Measurements from ENCODE around the gene TRRAP.
A peak's percentile ranks its signal among the peaks of the same experiment; 100 is the strongest.

Gene TRRAP

GRCh38 chr7:98908585-98908984, 30.3 kb downstream of the TRRAP start:
- no peak for TF ChIP-seq CTCF (IDR thresholded peaks at IDR 0.05; ENCODE audit: low read depth, low read length, missing control alignments)
- DNase-seq (ENCODE audit: low read depth), result no peak
- H3K4me3 ChIP-seq (ENCODE audit: low read depth, low read length), result no peak overlapping the region
- in situ Hi-C loops (cut with HindIII; ENCODE audit: low sequenced_read_pairs), result no loop called here

GRCh38 chr7:98909487-98909886, 31.2 kb downstream of the TRRAP start:
- TF ChIP-seq CTCF (IDR thresholded peaks at IDR 0.05; ENCODE audit: low read depth, low read length, missing control alignments), result no peak
- no peak overlapping the region for H3K4me3 ChIP-seq (ENCODE audit: low read depth, low read length)
- in situ Hi-C loops (cut with HindIII; ENCODE audit: low sequenced_read_pairs), result no loop called here
- DNase-seq (ENCODE audit: low read depth), result no peak

- no peak for DNase-seq (ENCODE audit: low read depth)
- in situ Hi-C loops (cut with HindIII; ENCODE audit: low sequenced_read_pairs), result no loop called here
- no peak for TF ChIP-seq CTCF (IDR thresholded peaks at IDR 0.05; ENCODE audit: low read depth, low read length, missing control alignments)
- no peak overlapping the region for H3K4me3 ChIP-seq (ENCODE audit: low read depth, low read length)
Observed at GRCh38 chr7:98910427-98910826, 32.1 kb downstream of the TRRAP start.

GRCh38 chr7:98911916-98912315, 33.6 kb downstream of the TRRAP start:
- no peak overlapping the region for H3K4me3 ChIP-seq (ENCODE audit: low read depth, low read length)
- in situ Hi-C loops (cut with HindIII; ENCODE audit: low sequenced_read_pairs), result no loop called here
- TF ChIP-seq CTCF (IDR thresholded peaks at IDR 0.05; ENCODE audit: low read depth, low read length, missing control alignments), result no peak
- no peak for DNase-seq (ENCODE audit: low read depth)

GRCh38 chr7:98913026-98913425, 34.7 kb downstream of the TRRAP start:
- no peak overlapping the region for H3K4me3 ChIP-seq (ENCODE audit: low read depth, low read length)
- in situ Hi-C loops (cut with HindIII; ENCODE audit: low sequenced_read_pairs), result no loop called here
- no peak for DNase-seq (ENCODE audit: low read depth)
- TF ChIP-seq CTCF (IDR thresholded peaks at IDR 0.05; ENCODE audit: low read depth, low read length, missing control alignments), result no peak

- H3K4me3 ChIP-seq (ENCODE audit: low read depth, low read length), result no peak overlapping the region
- peak; percentile 3 for DNase-seq (ENCODE audit: low read depth)
- TF ChIP-seq CTCF (IDR thresholded peaks at IDR 0.05; ENCODE audit: low read depth, low read length, missing control alignments), result no peak
- in situ Hi-C loops (cut with HindIII; ENCODE audit: low sequenced_read_pairs), result no loop called here
Observed at GRCh38 chr7:98913612-98914011, 35.3 kb downstream of the TRRAP start.

GRCh38 chr7:98917331-98917730, 39.0 kb downstream of the TRRAP start:
- TF ChIP-seq CTCF (IDR thresholded peaks at IDR 0.05; ENCODE audit: low read depth, low read length, missing control alignments), result no peak
- DNase-seq (ENCODE audit: low read depth), result no peak
- in situ Hi-C loops (cut with HindIII; ENCODE audit: low sequenced_read_pairs), result no loop called here

More at GRCh38 chr7:98917331-98917730, 39.0 kb downstream of the TRRAP start:
- no peak overlapping the region for H3K4me3 ChIP-seq (ENCODE audit: low read depth, low read length)

Data from astrocyte of the cerebellum (primary cell).